Panc1 (cell line): ENCODE measurements around the gene MYO3B.

Experiments used
- POLR2AphosphoS5 ChIP-seq: IDR thresholded peaks from 2 replicates; pipeline ENCODE4 v1.6.1; 2012; ENCODE audit warnings: mild to moderate bottlenecking, low read depth, low read length, moderate library complexity
- TF ChIP-seq, protein P1 (sequence below): fragments of 450-650 bp; IDR thresholded peaks from 2 replicates; pipeline ENCODE4 v1.5.1; 2017; ENCODE audit warnings: mild to moderate bottlenecking
- TF ChIP-seq, protein P2 (sequence below), 2 experiments: IDR thresholded peaks; 2 replicates each; pipeline ENCODE4 v1.6.1; 2011 to 2012; ENCODE audit warnings: low read depth in 2 of 2, control low read depth in 1 of 2, low read length in 1 of 2, mild to moderate bottlenecking in 1 of 2, moderate library complexity in 1 of 2; ENCODE audit not compliant: insufficient read depth in 1 of 2

DNA sequence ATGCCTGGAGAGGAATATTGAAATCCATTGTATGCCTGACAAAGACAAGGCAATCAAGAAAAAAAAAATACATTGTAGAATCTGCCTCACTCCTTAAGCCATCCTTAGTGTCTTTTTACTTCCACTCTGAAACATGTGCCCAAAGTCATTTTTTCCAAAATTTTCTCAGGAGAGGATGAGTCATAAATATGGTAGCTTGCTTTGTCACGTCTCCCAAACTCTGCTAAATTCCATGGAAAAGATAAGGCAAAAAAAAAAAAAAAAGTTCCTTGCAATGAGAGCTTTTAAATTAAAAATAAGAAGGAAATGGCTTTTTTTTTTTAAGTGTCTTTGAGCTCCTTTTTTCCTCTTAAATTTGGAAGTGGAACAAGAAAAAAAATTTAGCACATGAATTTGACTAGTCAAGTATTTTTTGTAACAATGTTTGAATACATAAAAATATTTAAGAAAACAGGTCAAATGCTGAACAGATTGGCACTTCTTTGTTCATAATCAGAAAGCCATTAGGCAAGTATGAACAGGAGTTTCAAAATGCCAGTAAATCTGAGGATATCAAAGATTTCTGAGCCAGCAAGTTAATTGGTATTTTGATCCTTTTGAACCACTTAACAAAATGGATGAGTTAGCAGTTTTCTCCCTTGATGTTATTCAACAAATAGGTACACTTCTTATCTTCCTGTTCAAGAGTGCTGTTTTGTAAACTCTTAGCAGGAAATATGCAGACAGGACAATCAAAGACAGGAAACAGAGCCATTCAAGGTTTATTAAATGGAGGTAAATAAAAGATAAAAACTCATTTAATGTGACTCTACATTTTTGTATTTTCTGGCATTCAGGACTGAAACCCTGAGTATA, 289.8 kb downstream of the MYO3B start:
- TF ChIP-seq, protein P1, sequence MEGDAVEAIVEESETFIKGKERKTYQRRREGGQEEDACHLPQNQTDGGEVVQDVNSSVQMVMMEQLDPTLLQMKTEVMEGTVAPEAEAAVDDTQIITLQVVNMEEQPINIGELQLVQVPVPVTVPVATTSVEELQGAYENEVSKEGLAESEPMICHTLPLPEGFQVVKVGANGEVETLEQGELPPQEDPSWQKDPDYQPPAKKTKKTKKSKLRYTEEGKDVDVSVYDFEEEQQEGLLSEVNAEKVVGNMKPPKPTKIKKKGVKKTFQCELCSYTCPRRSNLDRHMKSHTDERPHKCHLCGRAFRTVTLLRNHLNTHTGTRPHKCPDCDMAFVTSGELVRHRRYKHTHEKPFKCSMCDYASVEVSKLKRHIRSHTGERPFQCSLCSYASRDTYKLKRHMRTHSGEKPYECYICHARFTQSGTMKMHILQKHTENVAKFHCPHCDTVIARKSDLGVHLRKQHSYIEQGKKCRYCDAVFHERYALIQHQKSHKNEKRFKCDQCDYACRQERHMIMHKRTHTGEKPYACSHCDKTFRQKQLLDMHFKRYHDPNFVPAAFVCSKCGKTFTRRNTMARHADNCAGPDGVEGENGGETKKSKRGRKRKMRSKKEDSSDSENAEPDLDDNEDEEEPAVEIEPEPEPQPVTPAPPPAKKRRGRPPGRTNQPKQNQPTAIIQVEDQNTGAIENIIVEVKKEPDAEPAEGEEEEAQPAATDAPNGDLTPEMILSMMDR, result no peak
- TF ChIP-seq, protein P2, sequence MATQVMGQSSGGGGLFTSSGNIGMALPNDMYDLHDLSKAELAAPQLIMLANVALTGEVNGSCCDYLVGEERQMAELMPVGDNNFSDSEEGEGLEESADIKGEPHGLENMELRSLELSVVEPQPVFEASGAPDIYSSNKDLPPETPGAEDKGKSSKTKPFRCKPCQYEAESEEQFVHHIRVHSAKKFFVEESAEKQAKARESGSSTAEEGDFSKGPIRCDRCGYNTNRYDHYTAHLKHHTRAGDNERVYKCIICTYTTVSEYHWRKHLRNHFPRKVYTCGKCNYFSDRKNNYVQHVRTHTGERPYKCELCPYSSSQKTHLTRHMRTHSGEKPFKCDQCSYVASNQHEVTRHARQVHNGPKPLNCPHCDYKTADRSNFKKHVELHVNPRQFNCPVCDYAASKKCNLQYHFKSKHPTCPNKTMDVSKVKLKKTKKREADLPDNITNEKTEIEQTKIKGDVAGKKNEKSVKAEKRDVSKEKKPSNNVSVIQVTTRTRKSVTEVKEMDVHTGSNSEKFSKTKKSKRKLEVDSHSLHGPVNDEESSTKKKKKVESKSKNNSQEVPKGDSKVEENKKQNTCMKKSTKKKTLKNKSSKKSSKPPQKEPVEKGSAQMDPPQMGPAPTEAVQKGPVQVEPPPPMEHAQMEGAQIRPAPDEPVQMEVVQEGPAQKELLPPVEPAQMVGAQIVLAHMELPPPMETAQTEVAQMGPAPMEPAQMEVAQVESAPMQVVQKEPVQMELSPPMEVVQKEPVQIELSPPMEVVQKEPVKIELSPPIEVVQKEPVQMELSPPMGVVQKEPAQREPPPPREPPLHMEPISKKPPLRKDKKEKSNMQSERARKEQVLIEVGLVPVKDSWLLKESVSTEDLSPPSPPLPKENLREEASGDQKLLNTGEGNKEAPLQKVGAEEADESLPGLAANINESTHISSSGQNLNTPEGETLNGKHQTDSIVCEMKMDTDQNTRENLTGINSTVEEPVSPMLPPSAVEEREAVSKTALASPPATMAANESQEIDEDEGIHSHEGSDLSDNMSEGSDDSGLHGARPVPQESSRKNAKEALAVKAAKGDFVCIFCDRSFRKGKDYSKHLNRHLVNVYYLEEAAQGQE (IDR thresholded peaks at IDR 0.05; ENCODE audit: insufficient read depth in 1 of 2, low read depth in 2 of 2, low read length in 1 of 2), result no peak
- TF ChIP-seq POLR2AphosphoS5, result no peak
